Measurements from ENCODE around the gene PACRG.

GRCh38 chr6:163323705-163324104 is 595.9 kb downstream of the PACRG start:
- TF ChIP-seq REST (IDR thresholded peaks at IDR 0.05; ENCODE audit: insufficient read depth in 1 of 2, low read depth in 2 of 2, low read length in 1 of 2), result no peak
- no peak for TF ChIP-seq CTCF (IDR thresholded peaks at IDR 0.05)
- TF ChIP-seq POLR2AphosphoS5 (IDR thresholded peaks at IDR 0.05; ENCODE audit: low read depth, low read length), result no peak
- TF ChIP-seq SIN3A (IDR thresholded peaks at IDR 0.05; ENCODE audit: borderline replicate concordance, insufficient read depth, low read depth, low read length), result no peak
